ENCODE measurements around the gene HDAC9.

The HDAC9 gene

GRCh38 chr7:18894155-18894554 lies 398.6 kb downstream of the HDAC9 start:
- TF ChIP-seq ZFX (IDR thresholded peaks at IDR 0.05; ENCODE audit: borderline replicate concordance) (no peak), CTCF (IDR thresholded peaks at IDR 0.05) (no peak)

GRCh38 chr7:18895456-18895855 lies 399.9 kb downstream of the HDAC9 start:
- no peak overlapping the region for H3K27ac ChIP-seq
- no peak for TF ChIP-seq ZFX (IDR thresholded peaks at IDR 0.05; ENCODE audit: borderline replicate concordance)
- no peak for TF ChIP-seq CTCF (IDR thresholded peaks at IDR 0.05)

More at GRCh38 chr7:18894155-18894554, 398.6 kb downstream of the HDAC9 start:
- H3K27ac ChIP-seq, result no peak overlapping the region

DNA sequence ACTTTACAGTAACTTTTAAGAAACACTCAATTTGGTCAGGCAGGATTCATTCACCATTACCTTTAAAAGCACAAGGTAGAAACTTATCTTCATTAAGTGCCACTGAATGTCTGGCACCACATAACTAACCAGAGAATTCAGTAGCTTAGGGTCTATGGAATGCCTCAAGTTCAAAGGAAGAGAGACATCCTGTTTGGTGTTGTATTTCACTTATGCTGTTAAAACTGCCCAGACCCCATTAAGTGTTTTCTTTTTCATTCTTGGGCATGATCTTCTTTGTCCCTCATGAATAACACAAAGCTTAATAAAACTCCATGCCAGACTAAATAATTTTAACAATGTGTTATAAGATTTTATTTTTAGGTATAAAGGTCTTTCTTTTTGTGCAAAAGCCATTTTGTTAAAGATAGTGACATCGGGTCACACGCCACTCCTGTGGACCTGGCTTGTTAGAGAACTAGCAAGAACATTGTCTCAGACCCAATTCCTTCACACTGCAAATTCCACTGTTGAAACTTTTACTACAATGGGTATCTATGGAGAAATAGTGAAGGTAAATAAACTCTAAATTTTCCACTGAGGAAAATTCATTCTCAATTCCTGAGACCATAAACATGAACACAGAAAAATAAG lies 400.9 kb downstream of the HDAC9 start:
- TF ChIP-seq CTCF (IDR thresholded peaks at IDR 0.05) (no peak), ZFX (IDR thresholded peaks at IDR 0.05; ENCODE audit: borderline replicate concordance) (no peak)
- H3K27ac ChIP-seq, result no peak overlapping the region

GRCh38 chr7:18900236-18900635 lies 404.7 kb downstream of the HDAC9 start:
- H3K27ac ChIP-seq, result no peak overlapping the region
- no peak for TF ChIP-seq CTCF (IDR thresholded peaks at IDR 0.05)
- no peak for TF ChIP-seq ZFX (IDR thresholded peaks at IDR 0.05; ENCODE audit: borderline replicate concordance)

- TF ChIP-seq CTCF (IDR thresholded peaks at IDR 0.05) (no peak), ZFX (IDR thresholded peaks at IDR 0.05; ENCODE audit: borderline replicate concordance) (no peak)
- no peak overlapping the region for H3K27ac ChIP-seq
These were observed 405.3 kb downstream of the HDAC9 start for GRCh38 chr7:18900803-18901202.

GRCh38 chr7:18901351-18901750 lies 405.8 kb downstream of the HDAC9 start:
- TF ChIP-seq ZFX (IDR thresholded peaks at IDR 0.05; ENCODE audit: borderline replicate concordance), result no peak
- no peak for TF ChIP-seq CTCF (IDR thresholded peaks at IDR 0.05)
- no peak overlapping the region for H3K27ac ChIP-seq

DNA sequence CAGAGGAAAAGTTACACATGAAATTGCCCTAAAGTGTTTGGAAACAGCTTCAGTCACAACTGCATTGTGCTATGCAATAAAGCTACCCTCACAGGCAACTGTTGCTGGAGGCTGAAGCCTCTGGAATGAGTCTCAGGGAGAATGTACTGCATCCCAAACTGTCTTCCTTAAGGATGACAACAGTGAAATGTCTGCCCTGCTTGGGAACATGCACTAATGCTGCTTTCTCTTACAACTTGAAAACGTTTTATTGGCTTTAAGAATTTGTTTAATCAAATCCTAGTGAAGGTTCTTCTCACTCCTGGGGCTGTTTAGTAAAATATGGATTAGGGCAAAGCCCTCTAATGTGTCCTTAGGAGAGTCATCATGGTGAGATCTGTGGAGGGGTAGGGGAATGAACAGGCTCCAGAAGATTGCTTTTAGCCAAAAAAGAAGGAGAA lies 406.5 kb downstream of the HDAC9 start:
- no peak overlapping the region for H3K27ac ChIP-seq

More for the DNA sequence above, 406.5 kb downstream of the HDAC9 start:
- TF ChIP-seq ZFX (IDR thresholded peaks at IDR 0.05; ENCODE audit: borderline replicate concordance) (no peak), CTCF (IDR thresholded peaks at IDR 0.05) (no peak)

All from 22Rv1 (cell line).